Renal cortex interstitium (tissue), 11 donors: Measurements from ENCODE around the gene TNFAIP2. TPM values are rescaled to one million over a fixed set of nuclear protein-coding genes. Genes with fewer than 3 reads are reported as not detected.

Experiments used
- DNase-seq, 11 donors: peaks; one replicate each; pipeline ENCODE4 v3.0.0-alpha.2; 2013; ENCODE audit warnings: low read depth in 9 of 11, low spot score in 4 of 11; ENCODE audit errors: extremely low read depth in 1 of 11
- polyA plus RNA-seq, 3 donors: library from polyadenylated mRNA; unstranded; fragments of 120-200 nt; gene quantifications; one replicate each; pipeline ENCODE4 v1.2.1, GENCODE V29; 2013; ENCODE audit not compliant: insufficient read length in 3 of 3

Gene TNFAIP2
- polyA plus RNA-seq, 3 donors = 22.8 to 38.0 (median 31.7) TPM

DNA sequence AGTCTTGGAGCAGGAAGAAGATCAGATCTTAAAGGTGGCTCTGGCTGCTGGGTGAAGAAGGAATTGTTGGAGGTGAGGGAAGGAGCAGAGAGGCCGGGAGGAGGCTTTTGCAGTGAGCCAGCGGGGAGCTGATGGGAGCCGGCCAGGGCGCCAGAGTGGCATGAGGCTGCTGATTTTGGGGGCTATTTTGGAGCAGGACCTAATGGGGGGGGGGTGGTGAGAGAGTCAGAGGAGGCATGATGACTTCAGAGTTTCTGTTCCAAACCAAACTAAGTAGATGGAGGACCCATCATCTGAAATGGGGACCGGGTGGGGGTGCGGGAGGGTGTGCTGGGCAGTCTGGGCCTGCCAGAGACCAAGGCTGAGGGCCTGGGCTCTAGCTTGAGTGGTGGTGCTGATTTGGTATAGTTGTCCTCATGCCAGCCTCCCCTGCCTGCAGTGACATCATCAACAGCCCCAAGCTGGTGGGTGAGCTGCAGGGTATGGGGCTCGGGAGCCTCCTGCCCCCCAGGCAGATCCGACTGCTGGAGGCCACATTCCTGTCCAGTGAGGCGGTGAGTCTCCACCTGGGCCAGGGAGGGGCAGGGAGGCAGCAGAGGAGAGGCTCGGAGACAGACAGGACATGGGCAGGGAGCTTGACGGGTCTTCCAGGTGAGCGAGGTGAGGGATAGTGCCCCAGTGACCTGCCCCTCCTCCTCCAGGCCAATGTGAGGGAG lies 6.2 kb downstream of the TNFAIP2 start:
- DNase-seq = no peak

DNA sequence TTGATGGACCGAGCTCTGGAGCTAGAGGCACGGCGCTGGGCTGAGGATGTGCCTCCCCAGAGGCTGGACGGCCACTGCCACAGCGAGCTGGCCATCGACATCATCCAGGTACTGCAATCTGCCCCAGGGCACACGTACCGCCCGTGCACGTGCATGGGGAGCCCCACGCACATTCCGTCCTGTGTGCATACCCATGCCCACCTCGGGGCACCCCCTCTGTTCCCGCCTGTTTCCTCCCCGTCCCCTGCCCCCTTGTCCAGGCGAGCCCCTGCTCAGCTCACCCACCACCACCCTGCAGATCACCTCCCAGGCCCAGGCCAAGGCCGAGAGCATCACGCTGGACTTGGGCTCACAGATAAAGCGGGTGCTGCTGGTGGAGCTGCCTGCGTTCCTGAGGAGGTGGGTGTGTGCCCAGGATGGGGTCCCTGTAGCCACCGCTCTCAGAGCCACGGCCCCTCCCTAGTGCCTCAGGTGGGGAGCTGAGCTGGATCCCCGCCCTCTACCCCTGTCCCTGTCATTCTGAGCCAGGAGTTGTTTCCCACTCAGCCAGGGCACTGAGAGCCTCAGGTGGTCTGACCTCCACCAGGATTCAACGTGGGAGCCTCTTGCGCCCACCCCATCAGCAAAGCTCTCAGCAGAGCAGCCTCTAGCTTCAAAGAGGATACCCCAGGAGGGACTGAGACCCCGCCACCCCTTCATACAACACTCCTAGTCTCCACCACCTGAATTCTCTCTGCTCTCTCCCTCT lies 6.9 kb downstream of the TNFAIP2 start:
- DNase-seq = no peak

DNA sequence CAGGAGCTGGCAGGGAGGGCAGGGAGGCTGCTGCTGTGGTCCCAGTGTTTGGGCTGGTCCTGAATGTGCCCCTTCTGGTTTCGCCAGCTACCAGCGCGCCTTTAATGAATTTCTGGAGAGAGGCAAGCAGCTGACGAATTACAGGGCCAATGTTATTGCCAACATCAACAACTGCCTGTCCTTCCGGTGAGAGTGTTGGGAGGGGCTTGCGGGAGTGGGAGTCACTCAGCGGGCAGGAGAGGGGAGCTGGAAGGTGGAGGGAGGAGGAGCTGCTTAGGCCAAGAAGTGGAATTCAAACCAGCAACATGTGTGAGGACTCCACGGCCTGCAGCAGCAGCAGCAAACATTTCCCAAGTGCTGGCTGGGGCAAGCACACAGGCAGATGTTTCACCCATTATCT lies 7.7 kb downstream of the TNFAIP2 start:
- peak in 3 of 11 donors; percentile 51 to 82 (median 69) for DNase-seq

DNA sequence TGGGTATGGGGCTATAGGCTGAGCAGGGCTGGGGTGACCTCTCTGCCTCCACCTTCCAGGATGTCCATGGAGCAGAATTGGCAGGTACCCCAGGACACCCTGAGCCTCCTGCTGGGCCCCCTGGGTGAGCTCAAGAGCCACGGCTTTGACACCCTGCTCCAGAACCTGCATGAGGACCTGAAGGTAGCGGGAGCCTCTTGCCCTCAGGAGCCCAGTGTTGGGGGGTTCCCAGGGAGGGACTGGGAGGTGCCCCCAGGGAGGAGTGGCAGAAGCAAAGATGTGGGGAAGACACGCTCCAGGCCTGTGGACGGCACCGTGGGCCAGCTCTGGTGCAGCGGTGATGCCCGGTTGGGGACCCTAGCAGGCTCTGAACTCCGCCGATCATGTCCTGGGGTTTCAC lies 8.3 kb downstream of the TNFAIP2 start:
- no peak for DNase-seq

DNA sequence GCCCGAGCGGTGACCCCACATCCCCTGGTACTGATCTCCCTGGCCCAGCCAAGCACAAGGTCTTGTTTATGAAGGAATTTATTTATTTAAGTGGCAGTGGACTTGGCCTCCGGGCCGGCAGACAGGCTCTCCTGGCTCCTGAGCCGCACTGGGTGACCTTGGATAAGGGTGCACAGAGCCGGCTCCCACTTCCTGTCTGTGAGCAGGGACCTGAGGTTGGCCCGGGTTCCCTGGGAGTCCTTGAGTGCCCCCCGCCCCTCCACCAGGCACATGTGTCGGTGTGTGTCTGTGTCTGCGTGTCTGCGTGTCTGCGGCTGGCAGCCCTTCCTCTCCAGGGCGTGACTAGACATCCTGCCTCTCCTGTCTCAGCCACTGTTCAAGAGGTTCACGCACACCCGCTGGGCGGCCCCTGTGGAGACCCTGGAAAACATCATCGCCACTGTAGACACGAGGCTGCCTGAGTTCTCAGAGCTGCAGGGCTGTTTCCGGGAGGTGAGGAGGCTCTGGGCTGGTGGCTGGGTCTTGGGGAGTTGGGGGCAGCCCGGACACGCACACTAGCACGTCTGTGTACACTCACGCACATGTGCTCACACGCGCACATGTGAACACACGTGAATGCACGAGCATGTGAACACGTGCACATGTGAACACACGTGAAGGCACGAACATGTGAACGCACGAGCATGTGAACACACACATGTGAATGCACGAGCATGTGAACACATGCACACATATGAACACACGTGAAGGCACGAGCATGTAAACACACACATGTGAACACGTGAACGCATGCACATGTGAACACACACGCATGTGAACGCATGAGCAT lies 9.3 kb downstream of the TNFAIP2 start:
- no peak for DNase-seq

DNA sequence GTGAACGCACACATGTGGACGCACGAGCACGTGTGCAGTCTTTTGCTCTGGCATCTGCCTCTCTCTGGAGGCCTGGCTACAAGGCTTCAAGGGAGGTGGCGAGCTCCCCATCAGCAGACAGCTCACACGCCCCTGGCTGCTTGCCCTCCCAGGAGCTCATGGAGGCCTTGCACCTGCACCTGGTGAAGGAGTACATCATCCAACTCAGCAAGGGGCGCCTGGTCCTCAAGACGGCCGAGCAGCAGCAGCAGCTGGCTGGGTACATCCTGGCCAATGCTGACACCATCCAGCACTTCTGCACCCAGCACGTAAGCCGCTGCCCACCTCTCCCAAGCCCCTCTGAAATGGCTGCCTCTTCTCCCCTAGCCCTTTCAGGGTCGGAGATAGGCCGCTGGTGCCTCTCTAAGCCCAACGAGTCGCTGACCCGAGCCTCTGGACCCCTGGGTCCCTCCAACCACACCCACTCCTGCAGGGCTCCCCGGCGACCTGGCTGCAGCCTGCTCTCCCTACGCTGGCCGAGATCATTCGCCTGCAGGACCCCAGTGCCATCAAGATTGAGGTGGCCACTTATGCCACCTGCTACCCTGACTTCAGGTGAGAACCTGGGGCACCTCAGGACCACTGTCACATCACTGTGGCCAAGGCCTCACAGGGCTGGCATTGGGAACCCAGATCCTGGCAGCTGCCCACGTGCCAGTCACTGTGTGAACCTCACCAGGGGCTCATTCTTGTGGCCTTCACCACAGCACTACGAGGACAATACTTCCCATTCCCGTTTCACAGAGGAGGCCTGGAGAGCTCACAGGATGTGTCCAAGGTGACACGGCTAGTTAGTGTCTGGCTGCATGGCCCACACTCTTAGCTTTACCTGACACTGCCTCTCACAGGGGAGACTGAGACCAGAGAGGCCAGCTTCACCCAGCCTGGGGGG lies 10.2 kb downstream of the TNFAIP2 start:
- no peak for DNase-seq

DNA sequence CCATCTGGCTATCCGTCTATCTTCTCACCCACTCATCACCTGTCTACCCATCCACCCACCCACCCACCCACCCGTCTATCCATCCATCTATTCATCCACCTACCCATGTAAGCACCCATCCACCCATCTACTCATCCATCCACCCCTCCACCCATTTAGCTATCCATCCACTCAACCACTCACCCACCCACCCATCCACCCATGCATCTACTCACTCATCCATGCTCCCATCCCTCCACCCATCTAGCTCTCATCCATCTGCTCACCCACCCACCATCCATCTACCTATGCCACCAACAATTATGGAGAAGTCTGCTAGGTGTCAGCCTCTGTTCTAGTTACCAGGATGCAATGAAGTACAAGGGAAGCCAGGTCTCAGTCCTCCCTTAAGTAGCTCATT lies 11.1 kb downstream of the TNFAIP2 start:
- DNase-seq = no peak

DNA sequence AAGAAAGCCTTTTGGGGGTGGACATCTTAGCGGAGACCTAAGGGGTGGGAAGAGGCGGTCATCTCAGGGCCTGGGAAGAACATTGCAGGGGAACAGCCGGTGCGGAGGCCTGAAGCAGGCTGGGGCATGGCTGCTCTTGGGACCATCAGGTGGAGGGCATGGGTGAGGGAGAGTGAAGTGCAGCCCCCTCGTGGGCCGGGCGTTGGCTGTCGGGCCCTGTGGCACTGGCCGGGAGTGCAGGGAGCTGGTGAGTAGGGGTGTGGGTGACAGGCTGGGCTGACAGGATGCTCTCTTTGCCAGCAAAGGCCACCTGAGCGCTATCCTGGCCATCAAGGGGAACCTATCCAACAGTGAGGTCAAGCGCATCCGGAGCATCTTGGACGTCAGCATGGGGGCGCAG lies 11.7 kb downstream of the TNFAIP2 start:
- no peak for DNase-seq

DNA sequence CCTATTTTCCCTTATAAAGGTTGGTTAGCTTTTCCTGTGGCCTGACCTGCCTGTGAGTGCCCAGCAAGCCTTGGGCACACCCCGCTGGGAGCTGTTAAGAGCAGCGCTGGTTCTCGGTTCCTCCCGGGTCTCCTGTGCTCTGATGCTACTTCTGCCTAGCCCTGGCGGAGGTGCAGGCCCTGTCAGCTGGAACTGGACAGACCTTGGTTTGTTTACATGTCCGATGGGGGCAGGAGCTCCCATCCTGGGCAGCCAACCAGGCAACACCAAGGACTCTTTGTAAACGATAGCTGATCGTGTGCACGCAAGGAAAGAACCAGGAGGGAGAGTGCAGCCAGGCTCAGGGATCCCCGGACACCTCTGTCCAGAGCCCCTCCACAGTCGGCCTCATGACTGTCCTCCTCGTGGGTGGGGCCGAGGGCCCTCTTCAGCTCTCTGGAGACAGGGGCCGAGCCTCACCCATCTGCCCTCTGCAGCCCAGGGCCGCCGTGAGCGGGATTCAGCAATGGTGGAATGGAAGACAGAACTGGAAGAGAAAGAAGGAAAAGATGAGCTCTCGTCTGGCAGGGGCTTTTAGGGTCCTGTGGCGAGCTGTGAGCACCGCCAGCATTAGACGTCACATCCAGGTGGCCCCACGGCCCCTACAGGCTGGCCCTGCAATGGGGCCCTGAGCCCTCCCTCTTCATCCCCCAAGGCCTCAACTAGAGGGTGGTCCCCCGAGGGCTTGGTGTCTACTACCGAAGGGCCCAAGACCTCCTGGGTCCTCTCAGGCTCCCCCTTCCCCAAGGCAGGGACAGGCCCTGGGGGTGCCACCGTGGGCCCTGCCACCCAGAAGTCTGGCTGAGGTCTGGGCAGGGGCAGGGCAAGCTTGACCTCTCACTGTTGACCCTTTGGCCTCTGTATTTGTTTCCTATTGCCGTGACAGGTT lies 12.3 kb downstream of the TNFAIP2 start:
- DNase-seq = no peak

DNA sequence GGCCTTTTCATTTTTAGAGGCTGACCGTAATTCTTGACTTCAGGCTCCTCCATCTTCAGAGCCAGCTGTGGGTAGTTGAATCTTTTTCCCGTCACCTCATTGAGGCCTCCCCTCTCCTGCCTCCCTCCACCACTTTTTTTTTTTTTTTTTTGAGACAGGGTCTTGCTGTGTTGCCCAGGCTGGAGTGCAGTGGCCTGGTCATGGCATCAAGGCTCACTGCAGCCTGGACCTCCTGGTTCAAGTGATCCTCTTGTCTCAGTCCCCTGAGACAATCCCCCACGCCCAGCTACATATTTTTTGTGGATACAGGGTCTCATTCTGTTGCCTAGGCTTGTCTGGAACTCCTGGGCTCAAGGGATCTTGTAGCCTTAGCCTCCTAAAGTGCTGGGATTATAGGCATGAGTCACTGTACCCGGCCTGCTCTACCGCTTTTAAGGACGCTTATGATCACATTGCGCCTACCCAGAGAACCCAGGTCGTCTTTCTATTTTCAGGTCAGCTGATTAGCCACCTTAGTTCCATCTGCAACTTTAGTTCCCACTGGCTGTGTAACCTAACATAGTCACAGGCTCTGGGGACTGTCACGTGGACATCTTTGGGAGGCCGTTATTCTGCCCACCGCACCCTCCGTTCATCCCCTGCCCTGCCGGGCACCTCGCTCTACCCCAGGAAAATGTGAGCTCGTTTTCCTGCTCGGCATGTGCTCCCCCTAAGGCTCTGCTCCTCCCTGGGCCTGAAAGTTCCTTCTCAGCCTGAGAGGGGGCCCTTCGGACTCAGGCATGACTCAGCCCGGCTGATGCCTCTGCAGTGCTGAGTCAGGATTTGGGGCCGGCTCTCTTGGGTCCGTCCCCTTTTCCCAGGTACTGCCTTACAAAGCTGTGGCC lies 13.4 kb downstream of the TNFAIP2 start:
- no peak for DNase-seq

DNA sequence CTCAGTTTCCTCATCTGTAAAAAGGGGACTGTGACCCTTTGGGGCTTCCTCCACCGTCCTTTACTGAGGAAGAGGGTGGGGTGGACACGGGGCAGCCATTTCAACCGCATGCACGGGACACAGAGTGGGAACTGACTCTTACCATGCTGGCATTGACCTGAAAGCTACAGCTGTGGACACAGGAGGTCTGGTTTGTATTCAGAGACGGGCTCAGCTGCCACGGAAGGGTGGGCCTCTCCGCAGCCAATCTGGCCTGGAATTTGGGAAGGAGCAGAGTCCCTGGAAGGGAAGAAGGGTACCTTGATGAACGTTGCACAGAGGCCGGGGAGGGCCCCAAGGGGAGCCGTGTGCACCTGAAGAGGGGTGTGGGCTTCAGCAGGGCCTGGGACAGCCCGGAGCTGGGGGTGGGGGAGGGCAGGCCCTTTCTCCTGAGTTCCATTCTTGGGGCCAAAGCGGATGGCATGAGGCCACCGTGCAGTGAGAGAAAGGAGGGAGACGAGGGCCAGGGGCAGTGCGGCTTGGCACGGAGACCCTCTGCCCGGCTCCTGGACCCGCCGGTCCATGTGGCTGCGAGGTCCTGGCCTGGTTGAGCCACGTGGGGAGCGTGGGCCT lies 14.5 kb downstream of the TNFAIP2 start:
- DNase-seq = no peak

DNA sequence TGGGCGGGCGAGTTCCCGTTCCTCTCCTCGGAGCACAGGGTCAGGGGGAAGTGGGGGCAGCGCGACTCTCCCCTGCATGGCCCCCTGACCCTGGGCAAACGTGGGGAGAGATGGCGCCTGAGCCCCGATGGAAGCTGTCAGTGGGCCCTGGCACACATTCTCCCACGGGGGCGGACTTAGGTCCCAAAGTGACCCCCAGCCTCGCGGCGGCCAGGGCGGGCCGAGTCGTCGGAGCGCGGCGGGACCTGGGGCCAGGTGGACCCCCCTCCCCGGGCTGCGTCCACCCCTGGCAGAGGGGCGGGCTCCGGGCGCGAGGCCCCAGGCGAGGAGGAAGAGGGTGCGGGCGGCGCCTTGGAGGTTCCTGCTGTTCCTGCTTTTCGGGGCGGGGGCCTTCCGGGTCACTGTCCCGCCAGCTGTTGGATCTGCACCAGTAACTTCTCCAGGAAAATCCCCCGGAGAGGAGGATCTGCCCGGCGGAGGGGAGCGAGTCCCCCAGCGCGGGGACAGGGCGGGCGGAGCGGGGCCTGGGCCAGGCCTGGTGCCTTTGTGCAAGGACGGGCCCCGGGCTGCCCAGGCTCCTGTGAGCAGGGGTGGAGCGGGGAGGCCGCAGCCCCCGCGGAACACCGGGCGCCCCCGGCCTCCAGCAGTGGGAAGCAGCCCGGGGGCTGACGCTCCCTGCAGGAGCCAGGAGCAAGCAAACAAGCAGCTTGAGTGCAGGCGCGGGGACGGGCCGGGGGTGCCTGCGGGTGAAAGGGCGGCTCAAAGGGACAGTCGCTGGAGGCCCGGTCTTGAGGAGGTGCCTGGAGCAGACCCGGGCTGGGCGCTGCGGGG lies 15.3 kb downstream of the TNFAIP2 start:
- DNase-seq = no peak

DNA sequence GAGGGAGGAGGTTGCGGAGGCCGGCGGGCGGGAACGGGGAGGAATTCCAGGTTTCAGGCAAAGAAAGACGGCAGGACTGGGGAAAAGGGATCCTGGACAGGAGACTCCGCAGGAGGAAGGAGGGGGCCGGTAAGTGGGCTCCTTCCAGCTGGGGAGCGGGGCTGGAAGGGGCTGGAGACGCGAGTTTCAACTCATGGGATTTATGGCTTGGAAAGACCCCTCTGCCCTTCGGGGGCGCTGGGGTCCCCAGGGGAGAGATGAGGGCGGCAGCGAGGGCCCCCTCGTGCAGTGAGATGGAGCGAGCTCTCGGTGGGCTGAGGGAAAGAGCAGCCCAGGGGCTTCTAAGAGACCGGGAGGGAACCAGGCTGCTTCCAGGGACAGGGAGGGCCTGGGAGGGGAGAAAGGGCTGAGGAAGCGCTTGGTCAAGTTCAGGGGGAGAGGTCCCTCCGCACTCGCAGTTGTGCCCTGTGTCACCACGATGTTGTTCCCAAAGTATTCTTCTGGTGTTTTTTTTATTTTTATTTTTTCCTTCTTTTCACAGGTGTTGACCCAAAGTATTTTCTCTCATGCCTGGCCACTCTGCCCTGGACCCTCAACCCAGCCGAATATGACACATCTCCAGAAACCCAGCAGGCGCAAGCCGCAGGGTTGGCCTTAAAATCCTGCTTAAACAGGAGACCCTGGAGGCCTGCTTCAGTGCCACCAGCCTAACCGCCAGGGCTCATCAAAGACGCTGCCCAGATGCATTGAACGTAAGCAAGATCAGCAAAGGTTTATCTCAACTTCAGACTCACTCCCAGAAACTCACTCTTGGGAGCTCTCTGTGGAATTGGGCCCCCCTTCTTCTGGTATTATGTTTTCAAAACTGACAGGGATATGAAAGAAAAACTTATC lies 16.1 kb downstream of the TNFAIP2 start:
- DNase-seq = no peak

DNA sequence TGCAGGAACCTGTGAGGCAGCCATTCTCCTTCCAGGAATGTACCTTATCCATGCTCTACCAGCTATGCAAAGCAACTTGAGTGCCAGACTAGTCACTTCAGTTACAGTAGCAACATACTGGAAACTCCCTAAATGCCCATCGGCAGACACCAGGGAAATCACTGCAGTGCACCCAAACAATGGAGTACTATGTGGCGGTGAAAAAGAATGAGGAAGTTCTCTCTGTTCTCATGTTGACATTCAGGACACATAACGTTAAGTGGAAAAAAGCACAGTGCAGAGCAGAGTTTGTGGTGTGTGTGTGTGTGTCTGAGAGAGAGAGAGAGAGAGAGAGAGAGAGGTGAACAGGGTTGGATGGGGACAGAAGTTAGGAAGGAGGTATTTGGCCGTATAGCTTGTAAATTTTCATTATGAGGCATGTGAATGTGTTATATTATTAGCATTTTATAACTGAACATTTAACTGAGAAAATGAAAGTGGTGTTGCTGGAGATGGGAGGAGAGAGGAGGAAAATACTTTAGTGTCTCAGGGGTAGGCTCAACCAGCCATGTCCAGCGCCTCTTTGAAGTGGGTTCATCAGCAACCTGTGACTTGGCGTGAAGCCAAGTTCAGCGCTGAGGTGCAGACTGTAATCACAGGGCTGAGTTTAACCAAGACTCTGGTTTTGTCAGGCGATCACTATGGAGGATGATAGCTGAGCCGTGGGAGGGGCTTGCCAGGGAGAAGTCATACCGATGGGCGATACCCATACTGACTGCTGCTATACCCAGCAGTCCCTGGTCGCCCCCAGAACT lies 17.3 kb downstream of the TNFAIP2 start:
- DNase-seq = no peak
